ENCODE measurements around the gene FAM219A. TPM values are rescaled to one million over a fixed set of nuclear protein-coding genes. Genes with fewer than 3 reads are reported as not detected.
A peak's percentile ranks its signal among the peaks of the same experiment; 100 is the strongest.

The FAM219A gene
- total and polyA plus RNA-seq, 2 donors (not counting 1 experiment from before 2014, with no cell fraction given), result 5.3 to 7.3 TPM

GRCh38 chr9:34376596-34377403 lies 81.6 kb downstream of the FAM219A start, which contains the start of gene MYORG:
Gene MYORG (minus strand): TSS chr9:34376898. CDS start chr9:34372943, 3,955 bp downstream.
- no peaks in the 10 kb centered on the region for H3K36me3 ChIP-seq (ENCODE audit: control insufficient read depth, insufficient read depth, low read length)
- peak within 1 kb of the TSS; percentile 92 for H3K4me2 ChIP-seq (ENCODE audit: extremely low read depth, insufficient read depth, low read length)
- TF ChIP-seq, protein P1, sequence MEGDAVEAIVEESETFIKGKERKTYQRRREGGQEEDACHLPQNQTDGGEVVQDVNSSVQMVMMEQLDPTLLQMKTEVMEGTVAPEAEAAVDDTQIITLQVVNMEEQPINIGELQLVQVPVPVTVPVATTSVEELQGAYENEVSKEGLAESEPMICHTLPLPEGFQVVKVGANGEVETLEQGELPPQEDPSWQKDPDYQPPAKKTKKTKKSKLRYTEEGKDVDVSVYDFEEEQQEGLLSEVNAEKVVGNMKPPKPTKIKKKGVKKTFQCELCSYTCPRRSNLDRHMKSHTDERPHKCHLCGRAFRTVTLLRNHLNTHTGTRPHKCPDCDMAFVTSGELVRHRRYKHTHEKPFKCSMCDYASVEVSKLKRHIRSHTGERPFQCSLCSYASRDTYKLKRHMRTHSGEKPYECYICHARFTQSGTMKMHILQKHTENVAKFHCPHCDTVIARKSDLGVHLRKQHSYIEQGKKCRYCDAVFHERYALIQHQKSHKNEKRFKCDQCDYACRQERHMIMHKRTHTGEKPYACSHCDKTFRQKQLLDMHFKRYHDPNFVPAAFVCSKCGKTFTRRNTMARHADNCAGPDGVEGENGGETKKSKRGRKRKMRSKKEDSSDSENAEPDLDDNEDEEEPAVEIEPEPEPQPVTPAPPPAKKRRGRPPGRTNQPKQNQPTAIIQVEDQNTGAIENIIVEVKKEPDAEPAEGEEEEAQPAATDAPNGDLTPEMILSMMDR (conservative IDR thresholded peaks at IDR 0.05 in 1 of 2, IDR thresholded peaks at IDR 0.05 in 1 of 2; ENCODE audit: low read depth in 1 of 2, low read length in 2 of 2), result no peak
- no peak for TF ChIP-seq EZH2 (IDR thresholded peaks at IDR 0.05; ENCODE audit: low read length, missing control alignments)
- H3K9ac ChIP-seq (ENCODE audit: insufficient read depth, low read length), result peak within 1 kb of the TSS; percentile 34
- H2AFZ ChIP-seq (ENCODE audit: low read length), result peak within 1 kb of the TSS; percentile 89
- peaks cover 14% of the 10 kb centered on the region for H3K27me3 ChIP-seq (ENCODE audit: control insufficient read depth, insufficient read depth, low read length)
- DNase-seq (ENCODE audit: low read depth in 2 of 2), result peak; percentile 69 to 84
- peak within 1 kb of the TSS; percentile 52 to 92 (median 64) for H3K4me3 ChIP-seq (replicated peaks in 1 of 4; ENCODE audit: control extremely low read depth in 1 of 4, insufficient read depth in 1 of 4, low read depth in 3 of 4, low read length in 4 of 4)
- H3K9me3 ChIP-seq (ENCODE audit: control insufficient read depth, insufficient read depth, low read depth, low read length), result no peaks in the 10 kb centered on the region
- no peaks in the 10 kb centered on the region for H3K79me2 ChIP-seq (ENCODE audit: control insufficient read depth, insufficient read depth, low read length)
- peaks cover 3% of the 10 kb centered on the region for H3K4me1 ChIP-seq (ENCODE audit: control insufficient read depth, extremely low read depth, insufficient read depth, low read length)
- no peak within 1 kb of the TSS for H3K27ac ChIP-seq (ENCODE audit: insufficient read depth, low read length)
- H4K20me1 ChIP-seq (ENCODE audit: control insufficient read depth, extremely low read depth, insufficient read depth, low read length), result no peaks in the 10 kb centered on the region

- Histone ChIP-seq H3K27ac (ENCODE audit: insufficient read depth, low read length) (no peak overlapping the region), H3K9ac (ENCODE audit: insufficient read depth, low read length) (peak overlapping the region; percentile 34), H3K27me3 (ENCODE audit: control insufficient read depth, insufficient read depth, low read length) (peaks cover 14% of the 10 kb centered on the region), H3K36me3 (ENCODE audit: control insufficient read depth, insufficient read depth, low read length) (no peaks in the 10 kb centered on the region), H3K4me3 (replicated peaks in 1 of 4; ENCODE audit: control extremely low read depth in 1 of 4, insufficient read depth in 1 of 4, low read depth in 3 of 4, low read length in 4 of 4) (peak overlapping the region; percentile 52 to 92 (median 64)), H3K79me2 (ENCODE audit: control insufficient read depth, insufficient read depth, low read length) (no peaks in the 10 kb centered on the region), H3K9me3 (ENCODE audit: control insufficient read depth, insufficient read depth, low read depth, low read length) (no peaks in the 10 kb centered on the region), H3K4me1 (ENCODE audit: control insufficient read depth, extremely low read depth, insufficient read depth, low read length) (peaks cover 3% of the 10 kb centered on the region), H3K4me2 (ENCODE audit: extremely low read depth, insufficient read depth, low read length) (peak overlapping the region; percentile 30), H4K20me1 (ENCODE audit: control insufficient read depth, extremely low read depth, insufficient read depth, low read length) (no peaks in the 10 kb centered on the region), H2AFZ (ENCODE audit: low read length) (no peak overlapping the region)
- peak in 1 of 2 donors; percentile 38 for DNase-seq (ENCODE audit: low read depth in 2 of 2)
- no peak for TF ChIP-seq EZH2 (IDR thresholded peaks at IDR 0.05; ENCODE audit: low read length, missing control alignments)
- TF ChIP-seq, protein P1 (conservative IDR thresholded peaks at IDR 0.05 in 1 of 2, IDR thresholded peaks at IDR 0.05 in 1 of 2; ENCODE audit: low read depth in 1 of 2, low read length in 2 of 2), result no peak
These were observed 82.3 kb downstream of the FAM219A start for GRCh38 chr9:34375901-34376595.

DNA sequence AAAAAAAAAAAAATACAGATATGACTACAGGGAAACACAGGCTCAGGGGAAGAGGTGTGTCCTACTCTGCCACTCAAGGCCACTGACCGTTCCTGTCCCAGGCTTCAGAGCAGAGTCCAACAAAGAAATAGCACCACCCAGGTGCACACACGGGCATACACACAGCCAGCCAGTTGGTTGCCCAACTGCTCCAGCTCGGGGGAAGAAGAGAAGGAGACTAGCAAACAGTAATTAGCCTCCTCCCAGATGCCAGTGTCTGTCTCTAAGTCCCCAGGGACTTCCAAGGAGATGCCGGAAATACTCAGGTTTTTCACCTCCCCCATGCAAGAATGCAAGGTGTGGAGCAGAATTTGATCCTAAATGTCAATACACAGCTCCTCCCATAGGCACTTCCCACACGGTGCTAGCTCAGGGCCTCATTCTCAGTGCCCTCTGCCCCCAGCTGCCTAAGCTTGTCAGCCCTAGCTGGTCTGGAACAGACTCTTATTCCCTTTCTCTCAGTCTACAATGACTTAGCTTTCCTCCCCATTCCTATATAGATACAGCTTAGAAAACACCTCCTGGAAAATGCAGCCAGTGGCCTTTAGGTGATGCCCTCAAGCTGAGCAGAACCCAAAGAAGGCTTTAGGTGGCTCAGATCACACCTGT lies 83.3 kb downstream of the FAM219A start:
- H3K27ac ChIP-seq (ENCODE audit: insufficient read depth, low read length), result no peak overlapping the region
- DNase-seq (ENCODE audit: low read depth in 2 of 2), result no peak
- H4K20me1 ChIP-seq (ENCODE audit: control insufficient read depth, extremely low read depth, insufficient read depth, low read length), result no peaks in the 10 kb centered on the region

More for the DNA sequence above, 83.3 kb downstream of the FAM219A start:
- TF ChIP-seq, protein P1 (conservative IDR thresholded peaks at IDR 0.05 in 1 of 2, IDR thresholded peaks at IDR 0.05 in 1 of 2; ENCODE audit: low read depth in 1 of 2, low read length in 2 of 2), result no peak
- no peak for TF ChIP-seq EZH2 (IDR thresholded peaks at IDR 0.05; ENCODE audit: low read length, missing control alignments)
- no peaks in the 10 kb centered on the region for H3K4me1 ChIP-seq (ENCODE audit: control insufficient read depth, extremely low read depth, insufficient read depth, low read length)
- H3K36me3 ChIP-seq (ENCODE audit: control insufficient read depth, insufficient read depth, low read length), result no peaks in the 10 kb centered on the region
- no peak overlapping the region for H3K4me2 ChIP-seq (ENCODE audit: extremely low read depth, insufficient read depth, low read length)
- H3K9me3 ChIP-seq (ENCODE audit: control insufficient read depth, insufficient read depth, low read depth, low read length), result no peaks in the 10 kb centered on the region
- no peak overlapping the region for H3K9ac ChIP-seq (ENCODE audit: insufficient read depth, low read length)
- no peak overlapping the region for H3K4me3 ChIP-seq (replicated peaks in 1 of 4; ENCODE audit: control extremely low read depth in 1 of 4, insufficient read depth in 1 of 4, low read depth in 3 of 4, low read length in 4 of 4)
- peaks cover 17% of the 10 kb centered on the region for H3K27me3 ChIP-seq (ENCODE audit: control insufficient read depth, insufficient read depth, low read length)
- no peaks in the 10 kb centered on the region for H3K79me2 ChIP-seq (ENCODE audit: control insufficient read depth, insufficient read depth, low read length)
- no peak overlapping the region for H2AFZ ChIP-seq (ENCODE audit: low read length)

All from fibroblast of lung (primary cell).